CD4-positive, alpha-beta T cell treated with Interleukin-15 for 4 hours (primary cell): Measurements from ENCODE around the gene SALL3.
"Not testable (repeated sequence)": the region's sequence is repeated elsewhere in the genome, so short reads cannot be mapped to it uniquely, and the experiment has no call there.

Experiments used
- DNase-seq: peaks from one replicate; pipeline ENCODE4 v3.0.0-alpha.2; 2020; ENCODE audit warnings: low spot score

Gene SALL3

DNA sequence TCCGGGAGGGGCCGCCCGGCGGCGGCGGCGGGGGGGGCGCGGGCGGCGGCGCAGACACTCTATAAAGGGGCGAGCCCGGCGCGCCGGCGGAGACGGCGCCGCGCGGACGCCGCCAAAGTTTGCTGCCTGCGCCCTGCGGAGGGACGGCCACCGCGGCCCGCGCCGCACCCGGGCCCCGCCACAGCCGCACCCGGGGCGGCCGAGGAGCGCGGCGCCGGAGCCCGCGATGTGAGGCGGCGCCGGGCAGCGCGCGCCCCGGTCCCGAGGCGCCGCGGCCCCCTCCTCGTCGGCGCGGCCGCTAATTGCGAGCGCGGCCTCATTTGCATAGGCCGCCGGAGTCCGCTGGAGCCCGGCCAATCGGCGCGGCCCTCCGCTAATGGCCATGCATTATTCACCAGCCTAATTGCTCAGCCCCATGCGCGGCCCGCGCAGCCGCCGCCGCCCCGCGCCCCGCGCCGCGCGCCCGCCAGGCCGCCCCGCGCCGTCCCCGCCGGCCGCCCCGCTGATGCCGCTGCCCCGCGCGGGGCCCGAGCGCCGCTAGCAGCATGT is at the start of gene SALL3:
TSS of gene SALL3 (plus strand) at position 89 of the 549 bp plus-strand sequence. CDS start at position 546, 457 bp downstream.
- DNase-seq = no peak

GRCh38 chr18:78932281-78932680 is 47.3 kb upstream of the SALL3 start:
- no peak for DNase-seq

DNA sequence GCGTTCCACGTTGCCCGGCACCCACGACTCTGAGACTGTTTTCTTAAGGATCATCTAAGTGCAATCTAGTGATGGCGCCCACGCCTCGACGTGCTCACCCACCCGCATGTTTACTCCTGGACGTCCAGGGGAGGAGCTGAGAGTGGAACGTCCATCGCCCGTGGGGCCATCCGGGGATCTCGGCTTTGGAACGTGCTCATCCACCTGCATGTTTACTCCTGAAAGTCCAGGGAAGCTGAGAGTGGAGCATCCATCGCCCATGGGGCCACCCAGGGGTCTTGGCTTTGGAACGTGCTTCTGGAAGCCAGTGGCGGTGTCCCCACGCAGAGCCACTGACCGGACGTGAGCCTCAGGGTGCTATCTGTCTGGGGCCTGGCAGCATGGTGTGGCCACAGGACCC is 45.6 kb upstream of the SALL3 start:
- DNase-seq = no peak

DNA sequence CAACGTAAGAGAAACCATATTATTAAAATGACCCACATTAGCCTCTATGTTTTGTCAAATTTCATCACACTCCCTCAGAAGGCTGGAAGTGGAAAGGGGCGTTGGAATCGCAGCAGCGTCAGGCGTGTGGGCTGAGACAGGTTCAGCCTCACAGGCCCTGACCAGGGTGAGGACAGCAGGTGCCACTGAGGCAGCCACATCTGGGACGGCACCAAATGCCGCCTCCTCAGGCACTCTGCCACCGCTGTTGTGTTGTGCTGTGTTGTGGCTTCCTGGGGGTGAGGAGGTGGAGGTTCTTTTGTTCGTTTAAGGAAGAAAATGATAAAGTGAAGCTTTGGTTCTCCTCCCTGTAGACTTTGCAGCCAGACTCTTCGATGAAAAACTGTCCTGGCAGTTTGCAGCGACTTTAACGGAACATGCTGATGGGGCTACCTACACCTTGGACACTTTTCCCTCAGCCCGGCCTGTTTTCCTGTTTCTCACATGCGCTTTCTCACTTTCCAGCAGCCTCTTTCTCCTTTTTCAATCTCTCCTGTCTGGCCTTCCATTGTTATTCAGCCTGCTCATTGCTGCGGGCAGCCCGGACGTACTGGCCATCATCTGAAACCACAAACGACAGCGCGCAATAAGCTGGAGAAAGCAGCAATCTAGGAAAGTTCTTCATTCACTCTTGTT is 44.9 kb upstream of the SALL3 start:
- DNase-seq = no peak

- no peak for DNase-seq
These were observed 44.2 kb upstream of the SALL3 start for GRCh38 chr18:78935406-78935805.

DNA sequence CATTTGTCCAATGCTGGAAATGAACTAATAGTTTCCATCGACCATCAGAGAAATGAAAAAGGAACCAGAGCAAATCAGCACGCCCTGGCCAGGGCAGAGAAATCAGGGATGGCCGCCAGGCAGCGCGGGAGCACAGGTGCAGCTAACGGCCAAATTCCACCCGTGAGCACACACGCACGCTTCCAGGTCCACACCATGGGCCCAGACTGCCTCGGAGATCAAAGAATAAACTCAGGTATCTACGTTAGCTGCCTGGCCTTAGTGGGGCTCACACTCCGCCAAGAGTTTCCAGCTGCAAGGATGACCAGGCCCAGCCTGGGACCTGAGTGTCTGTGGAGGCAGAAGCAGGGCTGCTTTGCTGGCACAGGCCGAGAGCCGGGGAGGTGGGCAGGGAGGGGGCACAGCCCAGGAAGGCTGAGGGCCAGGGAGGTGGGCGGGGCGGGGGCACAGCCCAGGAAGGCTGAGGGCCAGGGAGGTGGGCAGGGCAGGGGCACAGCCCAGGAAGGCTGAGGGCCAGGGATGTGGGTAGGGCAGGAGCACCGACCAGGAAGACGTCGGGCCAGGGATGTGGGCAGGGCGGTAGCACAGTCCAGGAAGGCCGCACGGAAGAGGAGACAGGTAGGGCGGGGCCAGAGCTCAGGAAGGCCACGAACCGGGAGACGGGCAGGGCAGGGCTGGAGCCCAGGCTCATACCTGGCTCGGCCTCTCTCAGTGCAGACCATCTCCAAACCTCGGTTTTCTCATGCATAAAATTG is 43.2 kb upstream of the SALL3 start:
- no peak for DNase-seq

DNA sequence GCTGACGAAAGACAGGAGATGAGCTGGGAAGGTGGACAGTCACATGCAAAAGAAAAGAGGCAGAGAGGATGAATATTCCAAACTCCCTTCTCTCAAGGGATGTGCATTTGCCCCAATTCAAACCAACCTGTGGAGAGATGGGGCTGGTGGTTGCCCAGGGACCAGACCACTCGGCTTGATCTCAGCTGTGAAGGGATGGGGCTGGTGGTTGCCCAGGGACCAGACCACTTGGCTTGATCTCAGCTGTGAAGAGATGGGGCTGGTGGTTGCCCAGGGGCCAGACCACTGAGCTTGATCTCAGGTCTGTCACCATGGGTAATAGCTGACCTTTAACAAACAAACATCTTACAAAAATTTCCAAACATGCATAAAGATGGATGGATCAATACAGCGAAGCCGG is 42.5 kb upstream of the SALL3 start:
- DNase-seq = no peak

DNA sequence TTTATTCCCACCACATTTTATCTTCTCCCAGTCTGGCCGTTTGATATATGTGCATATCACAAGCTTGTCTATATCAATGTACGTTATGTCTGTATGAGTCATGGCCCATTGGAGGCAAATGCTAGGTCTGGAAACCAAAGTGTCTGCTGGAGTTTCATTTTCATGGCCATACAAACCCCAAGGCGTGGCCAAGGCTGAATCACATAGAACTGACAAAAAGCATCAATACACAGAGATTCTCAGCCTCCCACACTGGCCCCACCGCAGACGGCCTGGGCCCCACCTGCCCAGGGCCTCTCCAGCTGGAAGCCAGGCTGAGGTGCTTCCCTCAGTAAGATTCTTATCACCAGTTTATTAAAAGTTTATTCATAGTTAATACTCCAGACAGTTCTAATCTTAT is 40.5 kb upstream of the SALL3 start:
- no peak for DNase-seq

DNA sequence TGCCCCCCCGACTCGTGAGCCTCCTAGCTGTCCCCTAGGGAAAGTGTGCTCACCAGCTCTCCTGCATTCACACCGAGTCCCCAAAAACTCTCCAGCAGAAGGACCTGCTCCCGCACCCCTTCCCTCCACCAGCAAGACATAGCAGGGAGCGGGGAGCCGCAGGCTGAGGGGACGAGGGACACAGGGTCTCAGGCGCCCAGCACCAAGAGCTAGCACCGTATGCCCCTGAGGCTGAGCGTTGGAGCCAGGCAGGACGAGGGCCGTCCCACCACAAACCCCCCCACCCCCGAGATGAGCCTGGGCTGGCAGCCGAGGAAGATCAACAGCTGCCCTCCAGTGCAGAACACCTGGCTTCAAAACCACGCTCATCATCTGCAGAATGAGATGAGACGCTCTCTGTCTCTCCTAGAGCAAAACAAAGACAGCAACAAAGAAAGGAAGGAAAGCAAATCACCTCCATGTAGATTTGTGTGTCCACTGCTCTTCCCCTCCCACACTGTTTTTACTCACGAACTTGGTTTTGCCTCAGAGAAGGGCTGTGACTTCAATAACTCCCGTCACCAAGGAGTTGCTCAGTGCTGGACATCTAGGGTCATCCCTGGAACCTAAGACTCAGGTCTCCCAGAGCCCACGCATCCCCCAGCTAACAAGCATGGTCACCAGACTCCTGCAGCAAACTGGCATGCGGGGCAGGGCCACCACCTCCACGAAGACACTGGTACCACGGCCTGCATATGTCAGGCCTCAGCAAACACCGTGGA is 39.7 kb upstream of the SALL3 start:
- DNase-seq = no peak

GRCh38 chr18:78942236-78942635 is 37.4 kb upstream of the SALL3 start:
- not testable (repeated sequence) for DNase-seq

DNA sequence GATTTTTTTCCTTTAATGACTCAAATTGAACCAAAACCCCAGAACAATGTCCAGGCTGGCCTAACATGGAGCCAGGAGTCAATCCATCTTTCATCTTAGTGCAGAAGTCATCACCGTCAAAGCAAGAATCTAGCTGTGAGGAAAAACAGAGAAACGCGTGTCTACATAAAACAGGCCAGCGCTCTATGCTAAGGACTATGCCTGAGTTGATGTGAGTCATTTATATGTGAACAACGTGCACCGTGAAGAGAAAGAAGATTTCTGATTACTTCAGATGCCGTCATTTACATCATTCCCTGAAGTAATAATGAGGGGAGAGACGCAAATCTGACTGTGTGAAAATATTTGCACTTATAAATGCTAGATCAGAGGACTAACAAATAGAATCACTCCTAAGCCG is 34.0 kb upstream of the SALL3 start:
- DNase-seq = no peak

DNA sequence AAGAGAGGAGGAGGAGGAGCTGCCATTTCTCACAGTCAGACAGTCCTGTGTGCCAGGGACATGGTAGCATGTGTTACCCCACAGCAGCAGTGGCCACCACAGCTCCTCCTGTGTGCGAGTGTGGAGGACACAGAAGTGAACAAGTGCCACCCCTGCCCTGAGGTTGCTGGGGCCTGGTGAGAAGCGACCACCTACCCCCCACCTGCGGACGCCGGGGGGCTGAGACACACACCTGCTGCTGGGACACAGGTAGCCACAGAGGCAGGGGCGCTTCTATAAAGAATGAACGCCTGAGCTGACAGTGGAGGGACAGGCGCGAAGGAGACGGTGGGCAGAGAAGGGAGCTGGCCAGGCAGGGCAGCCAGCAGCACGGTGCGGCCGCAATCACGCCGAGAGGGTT is 32.3 kb upstream of the SALL3 start:
- no peak for DNase-seq

- no peak for DNase-seq
These were observed 31.4 kb upstream of the SALL3 start for GRCh38 chr18:78948221-78948620.

DNA sequence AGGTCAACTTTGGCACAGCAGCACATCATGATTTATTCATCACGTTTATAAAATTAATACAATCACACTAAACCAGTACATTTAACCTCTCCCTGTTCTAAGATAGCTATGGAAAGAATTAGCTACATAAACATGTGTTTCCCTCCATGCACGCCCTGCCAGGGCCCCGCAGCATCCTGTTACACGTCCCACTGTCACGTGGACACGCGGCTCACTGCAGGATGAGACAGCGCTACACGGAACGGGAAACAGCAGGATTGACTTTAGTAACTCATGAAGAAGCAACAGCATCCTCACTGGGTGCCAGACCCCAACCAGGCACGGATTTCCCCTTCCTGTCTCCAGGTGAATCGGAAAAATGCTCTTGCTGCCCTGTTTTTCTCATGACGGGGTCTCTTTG is 30.9 kb upstream of the SALL3 start:
- DNase-seq = no peak

GRCh38 chr18:78949216-78949615 is 30.4 kb upstream of the SALL3 start:
- no peak for DNase-seq

- DNase-seq = no peak
These were observed 29.2 kb upstream of the SALL3 start for GRCh38 chr18:78950386-78950785.

- DNase-seq = no peak
These were observed 26.1 kb upstream of the SALL3 start for GRCh38 chr18:78953566-78953965.

- DNase-seq = no peak
These were observed 24.6 kb upstream of the SALL3 start for GRCh38 chr18:78955051-78955450.

DNA sequence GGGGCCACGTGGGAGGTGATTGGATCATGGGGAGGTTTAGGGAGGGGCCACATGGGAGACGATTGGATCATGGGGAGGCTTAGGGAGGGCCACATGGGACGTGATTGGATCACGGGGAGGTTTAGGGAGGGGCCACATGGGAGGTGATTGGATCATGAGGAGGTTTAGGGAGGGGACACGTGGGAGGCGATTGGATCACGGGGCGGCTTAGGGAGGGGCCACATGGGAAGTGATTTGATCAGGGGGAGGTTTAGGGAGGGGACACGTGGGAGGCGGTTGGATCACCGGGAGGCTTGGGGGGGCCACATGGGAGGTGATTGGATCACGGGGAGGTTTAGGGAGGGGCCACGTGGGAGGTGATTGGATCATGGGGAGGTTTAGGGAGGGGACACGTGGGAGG is 22.5 kb upstream of the SALL3 start:
- no peak for DNase-seq

- no peak for DNase-seq
These were observed 18.9 kb upstream of the SALL3 start for GRCh38 chr18:78960709-78961108.

GRCh38 chr18:78962098-78962497 is 17.5 kb upstream of the SALL3 start:
- no peak for DNase-seq

DNA sequence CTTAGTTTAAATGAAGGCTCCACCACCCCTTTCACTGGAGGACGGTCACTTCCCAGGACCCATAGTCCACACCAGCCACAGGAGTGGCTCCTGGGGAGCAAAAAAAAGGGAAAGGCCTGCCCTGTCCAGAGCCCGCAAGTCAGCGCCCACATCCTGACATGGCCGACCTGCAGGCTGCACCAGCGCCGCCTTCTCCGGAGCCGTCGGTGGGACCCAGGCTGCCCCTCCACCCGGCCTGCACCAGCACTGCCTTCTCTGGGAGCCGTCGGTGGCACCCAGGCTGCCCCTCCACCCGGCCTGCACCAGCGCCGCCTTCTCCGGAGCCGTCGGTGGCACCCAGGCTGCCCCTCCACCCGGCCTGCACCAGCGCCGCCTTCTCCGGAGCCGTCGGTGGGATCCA is 14.9 kb upstream of the SALL3 start:
- not testable (repeated sequence) for DNase-seq

- no peak for DNase-seq
These were observed 14.4 kb upstream of the SALL3 start for GRCh38 chr18:78965260-78965659.
